ENCODE measurements around the gene SARDH. TPM values are rescaled to one million over a fixed set of nuclear protein-coding genes. Genes with fewer than 3 reads are reported as not detected.

The SARDH gene
- total and polyA plus RNA-seq, 7 donors: 0.49 to 3.0 (median 1.9) TPM; not detected in 1

DNA sequence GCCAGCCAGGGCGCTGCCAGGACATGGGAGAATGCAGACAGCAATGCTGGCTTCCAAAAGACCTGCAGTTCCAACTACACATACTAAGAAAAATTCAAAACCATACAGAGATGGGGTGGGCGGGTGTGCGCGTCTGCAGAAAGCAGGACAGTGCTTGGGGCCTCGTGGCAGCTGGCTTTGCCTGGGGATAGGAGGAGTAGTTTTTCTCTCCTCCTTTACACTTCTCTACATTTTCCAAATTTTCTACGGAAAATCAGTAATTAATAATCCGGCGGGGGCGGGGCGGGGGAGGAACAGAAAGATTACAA is 43.6 kb upstream of the SARDH start:
- WGBS, 2 donors: 88 to 95% methylated on average over 10 of the region's 10 CpGs
- Histone ChIP-seq H3K9me3 (no peaks in the 10 kb centered on the region), H3K27ac (no peak overlapping the region), H3K27me3 (no peaks in the 10 kb centered on the region), H3K4me3 (no peak overlapping the region), H3K4me1 (no peaks in the 10 kb centered on the region), H3K36me3 (peaks cover 0 to 21% (median 0%) of the 10 kb centered on the region in 4 donors)
- intact Hi-C loops (cut with DNase I): loop anchor here (2.0 kb wide), 1 partner anchor 213 kb away; no protein-coding TSS in a partner anchor
- TF ChIP-seq POLR2A (IDR thresholded peaks at IDR 0.05): no peak
- TF ChIP-seq EP300 (IDR thresholded peaks at IDR 0.05): no peak
- TF ChIP-seq, protein P1, sequence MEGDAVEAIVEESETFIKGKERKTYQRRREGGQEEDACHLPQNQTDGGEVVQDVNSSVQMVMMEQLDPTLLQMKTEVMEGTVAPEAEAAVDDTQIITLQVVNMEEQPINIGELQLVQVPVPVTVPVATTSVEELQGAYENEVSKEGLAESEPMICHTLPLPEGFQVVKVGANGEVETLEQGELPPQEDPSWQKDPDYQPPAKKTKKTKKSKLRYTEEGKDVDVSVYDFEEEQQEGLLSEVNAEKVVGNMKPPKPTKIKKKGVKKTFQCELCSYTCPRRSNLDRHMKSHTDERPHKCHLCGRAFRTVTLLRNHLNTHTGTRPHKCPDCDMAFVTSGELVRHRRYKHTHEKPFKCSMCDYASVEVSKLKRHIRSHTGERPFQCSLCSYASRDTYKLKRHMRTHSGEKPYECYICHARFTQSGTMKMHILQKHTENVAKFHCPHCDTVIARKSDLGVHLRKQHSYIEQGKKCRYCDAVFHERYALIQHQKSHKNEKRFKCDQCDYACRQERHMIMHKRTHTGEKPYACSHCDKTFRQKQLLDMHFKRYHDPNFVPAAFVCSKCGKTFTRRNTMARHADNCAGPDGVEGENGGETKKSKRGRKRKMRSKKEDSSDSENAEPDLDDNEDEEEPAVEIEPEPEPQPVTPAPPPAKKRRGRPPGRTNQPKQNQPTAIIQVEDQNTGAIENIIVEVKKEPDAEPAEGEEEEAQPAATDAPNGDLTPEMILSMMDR (IDR thresholded peaks at IDR 0.05): no peak
- no peak for TF ChIP-seq POLR2AphosphoS5 (IDR thresholded peaks at IDR 0.05)
- no peak for DNase-seq

DNA sequence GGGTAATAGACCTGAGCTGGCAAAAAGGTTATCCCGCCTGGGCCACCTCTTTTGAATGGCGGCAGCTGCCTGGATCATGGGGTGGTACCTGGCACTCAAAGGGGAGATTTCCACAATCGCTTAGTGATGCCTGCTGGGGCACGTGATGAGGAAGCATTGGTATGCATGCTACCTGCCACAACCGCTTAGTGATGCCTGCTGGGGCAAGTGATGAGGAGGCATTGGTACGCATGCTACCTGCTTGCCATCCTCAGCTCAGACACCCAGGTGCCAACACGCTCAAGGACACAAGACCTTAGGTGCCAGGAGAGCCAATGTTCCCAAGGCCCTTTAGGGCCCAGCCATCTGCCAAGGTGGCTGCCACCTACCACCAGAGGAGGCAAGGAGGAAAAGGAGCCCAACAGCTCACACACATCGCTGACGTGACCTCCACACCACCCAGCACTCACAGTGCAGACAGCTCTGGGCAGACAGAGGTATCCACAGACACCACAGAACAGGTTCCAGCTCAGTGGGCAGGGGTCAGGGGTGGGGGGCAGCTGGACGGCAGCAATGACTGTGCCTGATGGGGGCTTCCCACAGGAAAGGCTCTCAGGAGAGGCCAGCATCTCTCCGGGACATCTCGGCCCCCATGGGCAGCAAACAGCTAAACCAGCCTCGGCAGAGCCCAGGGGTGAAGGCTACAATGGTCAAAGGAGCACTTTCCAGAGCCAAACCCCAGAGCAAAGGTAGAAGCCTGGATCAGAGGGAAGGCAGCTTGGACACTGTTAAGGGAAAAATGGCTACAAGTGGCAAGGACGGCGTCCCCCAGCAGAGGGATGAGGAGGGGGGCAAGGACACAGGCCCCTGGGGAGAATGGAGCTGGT is 43.0 kb upstream of the SARDH start:
- Histone ChIP-seq H3K27ac (no peak overlapping the region), H3K9me3 (no peaks in the 10 kb centered on the region), H3K27me3 (no peaks in the 10 kb centered on the region), H3K4me3 (no peak overlapping the region), H3K4me1 (no peaks in the 10 kb centered on the region), H3K36me3 (peaks cover 0 to 27% (median 0%) of the 10 kb centered on the region in 4 donors)
- intact Hi-C loops (cut with DNase I): no loop called here
- WGBS, 2 donors: 94 to 96% methylated on average over 15 of the region's 15 CpGs
- no peak for DNase-seq
- TF ChIP-seq, protein P1 (IDR thresholded peaks at IDR 0.05): no peak
- TF ChIP-seq POLR2A (IDR thresholded peaks at IDR 0.05) (no peak), POLR2AphosphoS5 (IDR thresholded peaks at IDR 0.05) (no peak), EP300 (IDR thresholded peaks at IDR 0.05) (no peak)

DNA sequence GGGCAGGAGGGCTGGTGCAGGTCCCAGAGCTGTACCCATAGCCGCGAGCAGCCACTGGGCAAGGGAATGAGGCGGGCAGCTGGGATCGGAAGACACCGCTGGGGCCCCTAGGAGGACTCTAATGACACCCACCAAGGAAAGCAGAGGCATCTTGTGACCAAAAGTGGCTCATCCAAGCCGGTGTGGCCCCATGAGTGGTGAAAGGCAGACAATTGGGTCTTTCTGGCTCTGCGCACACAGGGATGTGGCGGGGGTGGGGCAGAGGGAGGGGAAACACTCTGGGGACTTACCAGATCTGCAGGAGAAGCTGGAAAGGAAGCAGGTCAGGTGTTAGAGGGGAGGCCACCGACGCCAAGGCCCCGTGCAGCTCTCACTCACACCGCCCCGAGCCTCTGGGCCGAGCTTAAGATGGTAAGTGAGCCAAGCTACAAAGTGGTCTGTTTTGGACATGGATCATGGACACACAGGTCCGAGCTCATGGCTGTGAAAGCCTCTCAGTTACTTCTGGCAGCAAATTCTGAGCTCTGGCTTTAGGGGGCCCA is 42.3 kb upstream of the SARDH start:
- intact Hi-C loops (cut with DNase I): no loop called here
- 96% methylated on average over 15 of the region's 15 CpGs for WGBS, 2 donors
- H3K4me3 ChIP-seq: no peak overlapping the region
- peaks cover 0 to 34% (median 0%) of the 10 kb centered on the region in 4 donors for H3K36me3 ChIP-seq
- H3K27ac ChIP-seq: no peak overlapping the region
- no peaks in the 10 kb centered on the region for H3K27me3 ChIP-seq
- DNase-seq: no peak
- no peaks in the 10 kb centered on the region for H3K9me3 ChIP-seq
- TF ChIP-seq EP300 (IDR thresholded peaks at IDR 0.05): no peak
- no peak for TF ChIP-seq POLR2AphosphoS5 (IDR thresholded peaks at IDR 0.05)
- TF ChIP-seq POLR2A (IDR thresholded peaks at IDR 0.05): no peak
- TF ChIP-seq, protein P1 (IDR thresholded peaks at IDR 0.05): no peak
- no peaks in the 10 kb centered on the region for H3K4me1 ChIP-seq

DNA sequence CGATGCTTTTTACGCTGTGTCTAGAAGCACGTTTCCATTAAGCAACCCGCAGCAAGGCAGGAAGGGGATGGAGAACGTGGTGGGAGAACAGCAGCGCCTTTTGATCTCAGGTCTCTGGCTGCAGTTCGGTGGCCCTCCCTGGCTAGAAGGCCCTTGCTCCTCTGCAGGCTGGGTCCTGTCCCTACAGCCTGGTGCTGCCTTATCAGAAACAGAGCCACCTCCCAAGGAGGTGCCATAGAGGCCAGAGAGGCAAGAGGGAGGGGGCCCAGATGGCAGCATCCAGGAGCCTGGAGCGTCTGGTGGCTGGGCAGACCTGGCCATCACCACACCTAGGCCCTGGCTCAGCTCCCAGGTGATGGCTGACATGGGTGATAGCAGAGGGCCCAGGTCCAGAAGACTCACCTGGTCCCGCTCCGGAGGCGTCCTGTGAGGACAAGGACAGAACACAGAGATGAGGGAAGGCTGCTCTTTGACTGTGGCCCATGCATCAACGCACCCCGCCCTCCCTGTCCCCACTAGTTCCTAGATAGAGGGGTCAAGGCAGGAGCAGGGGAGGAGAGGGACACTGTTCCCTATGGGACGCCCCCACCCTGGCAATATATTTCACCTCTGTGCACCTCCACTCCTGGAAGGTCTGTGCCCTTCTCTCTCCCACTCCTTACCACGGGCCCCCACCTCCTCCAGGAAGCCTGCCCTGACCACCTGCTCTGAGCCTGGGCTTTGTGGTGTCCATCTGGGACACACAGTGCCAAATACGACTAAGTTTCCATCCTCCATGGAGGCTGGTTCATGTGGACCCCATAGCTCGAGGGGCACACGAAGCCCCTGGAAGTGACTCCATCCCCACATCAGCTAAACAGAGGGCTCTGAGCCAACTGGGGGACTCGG is 41.6 kb upstream of the SARDH start:
- Histone ChIP-seq H3K4me1 (no peaks in the 10 kb centered on the region), H3K27ac (no peak overlapping the region), H3K4me3 (no peak overlapping the region), H3K27me3 (no peaks in the 10 kb centered on the region), H3K9me3 (peaks cover 0 to 1% (median 0%) of the 10 kb centered on the region in 4 donors), H3K36me3 (peaks cover 0 to 38% (median 3%) of the 10 kb centered on the region in 4 donors)
- TF ChIP-seq POLR2AphosphoS5 (IDR thresholded peaks at IDR 0.05): no peak
- no peak for TF ChIP-seq EP300 (IDR thresholded peaks at IDR 0.05)
- no peak for TF ChIP-seq POLR2A (IDR thresholded peaks at IDR 0.05)
- TF ChIP-seq, protein P1 (IDR thresholded peaks at IDR 0.05): no peak
- DNase-seq: no peak
- WGBS, 2 donors: 94 to 95% methylated on average over 19 of the region's 19 CpGs
- intact Hi-C loops (cut with DNase I): no loop called here
